Measurements from ENCODE around the gene SSC5D. TPM values are rescaled to one million over a fixed set of nuclear protein-coding genes. Genes with fewer than 3 reads are reported as not detected.

The SSC5D gene
- total and polyA plus RNA-seq, 10 of the 15 experiments (the other 5 are each of a cell fraction or from before 2014, with no cell fraction given), result 0.03 to 0.13 (median 0.05) TPM; not detected in 4

GRCh38 chr19:55484593-55485438, 3.4 kb upstream of the SSC5D start, which contains the start of gene NAT14 (continued):
- TF ChIP-seq ELK1 (IDR thresholded peaks at IDR 0.05; ENCODE audit: low read depth, low read length) (peak; percentile 73; the same call in 1 of the 2 replicates), POLR2AphosphoS5 (IDR thresholded peaks at IDR 0.05; ENCODE audit: low read length) (no peak), NBN (IDR thresholded peaks at IDR 0.05) (0 out of 2 replicates have a peak, but pooled peaks have one; percentile 42), MEF2B (IDR thresholded peaks at IDR 0.05; ENCODE audit: partially characterized antibody, poor library complexity, severe bottlenecking) (peak; percentile 41), SP1 (IDR thresholded peaks at IDR 0.05; ENCODE audit: low read depth, low read length) (peak; percentile 10), LARP7 (IDR thresholded peaks at IDR 0.05) (peak; percentile 41), IRF4 (IDR thresholded peaks at IDR 0.05; ENCODE audit: low read depth, low read length) (no peak), YBX1 (IDR thresholded peaks at IDR 0.05) (no peak), BHLHE40 (IDR thresholded peaks at IDR 0.05; ENCODE audit: borderline replicate concordance in 1 of 2, low read depth in 2 of 2, low read length in 1 of 2) (0 out of 4 replicates have a peak, but pooled peaks of 1 of the 2 experiments have one; percentile 14), NR2F1 (conservative IDR thresholded peaks at IDR 0.05) (peak; percentile 45; the same call in 1 of the 2 replicates), SPI1 (IDR thresholded peaks at IDR 0.05; ENCODE audit: borderline replicate concordance, insufficient read depth, low read depth, low read length) (peak; percentile 23; the same call in 1 of the 2 replicates), POLR2A (IDR thresholded peaks at IDR 0.05; ENCODE audit: low read depth, low read length) (peak; percentile 34)
- TF ChIP-seq, protein P1, sequence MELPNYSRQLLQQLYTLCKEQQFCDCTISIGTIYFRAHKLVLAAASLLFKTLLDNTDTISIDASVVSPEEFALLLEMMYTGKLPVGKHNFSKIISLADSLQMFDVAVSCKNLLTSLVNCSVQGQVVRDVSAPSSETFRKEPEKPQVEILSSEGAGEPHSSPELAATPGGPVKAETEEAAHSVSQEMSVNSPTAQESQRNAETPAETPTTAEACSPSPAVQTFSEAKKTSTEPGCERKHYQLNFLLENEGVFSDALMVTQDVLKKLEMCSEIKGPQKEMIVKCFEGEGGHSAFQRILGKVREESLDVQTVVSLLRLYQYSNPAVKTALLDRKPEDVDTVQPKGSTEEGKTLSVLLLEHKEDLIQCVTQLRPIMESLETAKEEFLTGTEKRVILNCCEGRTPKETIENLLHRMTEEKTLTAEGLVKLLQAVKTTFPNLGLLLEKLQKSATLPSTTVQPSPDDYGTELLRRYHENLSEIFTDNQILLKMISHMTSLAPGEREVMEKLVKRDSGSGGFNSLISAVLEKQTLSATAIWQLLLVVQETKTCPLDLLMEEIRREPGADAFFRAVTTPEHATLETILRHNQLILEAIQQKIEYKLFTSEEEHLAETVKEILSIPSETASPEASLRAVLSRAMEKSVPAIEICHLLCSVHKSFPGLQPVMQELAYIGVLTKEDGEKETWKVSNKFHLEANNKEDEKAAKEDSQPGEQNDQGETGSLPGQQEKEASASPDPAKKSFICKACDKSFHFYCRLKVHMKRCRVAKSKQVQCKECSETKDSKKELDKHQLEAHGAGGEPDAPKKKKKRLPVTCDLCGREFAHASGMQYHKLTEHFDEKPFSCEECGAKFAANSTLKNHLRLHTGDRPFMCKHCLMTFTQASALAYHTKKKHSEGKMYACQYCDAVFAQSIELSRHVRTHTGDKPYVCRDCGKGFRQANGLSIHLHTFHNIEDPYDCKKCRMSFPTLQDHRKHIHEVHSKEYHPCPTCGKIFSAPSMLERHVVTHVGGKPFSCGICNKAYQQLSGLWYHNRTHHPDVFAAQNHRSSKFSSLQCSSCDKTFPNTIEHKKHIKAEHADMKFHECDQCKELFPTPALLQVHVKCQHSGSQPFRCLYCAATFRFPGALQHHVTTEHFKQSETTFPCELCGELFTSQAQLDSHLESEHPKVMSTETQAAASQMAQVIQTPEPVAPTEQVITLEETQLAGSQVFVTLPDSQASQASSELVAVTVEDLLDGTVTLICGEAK (IDR thresholded peaks at IDR 0.05; ENCODE audit: borderline replicate concordance), result peak; percentile 73
- TF ChIP-seq, protein P2, sequence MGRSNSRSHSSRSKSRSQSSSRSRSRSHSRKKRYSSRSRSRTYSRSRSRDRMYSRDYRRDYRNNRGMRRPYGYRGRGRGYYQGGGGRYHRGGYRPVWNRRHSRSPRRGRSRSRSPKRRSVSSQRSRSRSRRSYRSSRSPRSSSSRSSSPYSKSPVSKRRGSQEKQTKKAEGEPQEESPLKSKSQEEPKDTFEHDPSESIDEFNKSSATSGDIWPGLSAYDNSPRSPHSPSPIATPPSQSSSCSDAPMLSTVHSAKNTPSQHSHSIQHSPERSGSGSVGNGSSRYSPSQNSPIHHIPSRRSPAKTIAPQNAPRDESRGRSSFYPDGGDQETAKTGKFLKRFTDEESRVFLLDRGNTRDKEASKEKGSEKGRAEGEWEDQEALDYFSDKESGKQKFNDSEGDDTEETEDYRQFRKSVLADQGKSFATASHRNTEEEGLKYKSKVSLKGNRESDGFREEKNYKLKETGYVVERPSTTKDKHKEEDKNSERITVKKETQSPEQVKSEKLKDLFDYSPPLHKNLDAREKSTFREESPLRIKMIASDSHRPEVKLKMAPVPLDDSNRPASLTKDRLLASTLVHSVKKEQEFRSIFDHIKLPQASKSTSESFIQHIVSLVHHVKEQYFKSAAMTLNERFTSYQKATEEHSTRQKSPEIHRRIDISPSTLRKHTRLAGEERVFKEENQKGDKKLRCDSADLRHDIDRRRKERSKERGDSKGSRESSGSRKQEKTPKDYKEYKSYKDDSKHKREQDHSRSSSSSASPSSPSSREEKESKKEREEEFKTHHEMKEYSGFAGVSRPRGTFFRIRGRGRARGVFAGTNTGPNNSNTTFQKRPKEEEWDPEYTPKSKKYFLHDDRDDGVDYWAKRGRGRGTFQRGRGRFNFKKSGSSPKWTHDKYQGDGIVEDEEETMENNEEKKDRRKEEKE (IDR thresholded peaks at IDR 0.05), result no peak

Data from GM12878 (cell line).